ENCODE results near the gene MLXIP. TPM values are rescaled to one million over a fixed set of nuclear protein-coding genes. Genes with fewer than 3 reads are reported as not detected.

MLXIP gene
- total RNA-seq, 1 experiment from 2014 or later: 46.3 TPM

DNA sequence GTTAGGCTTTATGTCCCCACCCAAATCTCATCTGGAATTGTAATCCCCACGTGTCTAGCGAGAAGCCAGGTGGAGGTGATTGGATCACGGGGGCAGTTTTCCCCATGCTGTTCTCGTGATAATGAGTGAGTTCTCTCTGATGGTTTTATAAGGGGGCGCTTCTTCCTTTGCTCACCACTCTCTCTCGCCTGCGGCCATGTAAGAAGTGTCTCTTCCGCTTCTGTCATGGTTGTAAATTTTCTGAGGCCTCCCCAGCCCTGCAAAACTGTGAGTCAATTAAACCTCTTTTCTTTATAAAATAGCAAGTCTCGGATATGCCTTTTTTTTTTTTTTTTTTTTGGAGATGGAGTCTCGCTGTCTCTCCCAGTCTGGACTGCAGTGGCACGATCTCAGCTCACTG, 82.2 kb downstream of the MLXIP start:
- no peaks in the 10 kb centered on the region for H3K79me2 ChIP-seq (ENCODE audit: insufficient read depth, low read length)
- ATAC-seq (no peak), DNase-seq (ENCODE audit: low read depth, low spot score) (no peak)
- intact Hi-C loops (cut with micrococcal nuclease): no loop called here
- H3K27me3 ChIP-seq (ENCODE audit: insufficient read depth, low read length): no peaks in the 10 kb centered on the region
- H3K4me3 ChIP-seq (replicated peaks in 1 of 2; ENCODE audit: low read depth in 1 of 2, low read length in 2 of 2): no peak overlapping the region
- TF ChIP-seq ZBTB33 (IDR thresholded peaks at IDR 0.05; ENCODE audit: extremely low read depth, insufficient replicate concordance, low read length) (no peak), ELF1 (IDR thresholded peaks at IDR 0.05; ENCODE audit: borderline replicate concordance, low read depth) (no peak), RAD21 (IDR thresholded peaks at IDR 0.05; ENCODE audit: low read depth) (no peak), ATF3 (IDR thresholded peaks at IDR 0.05) (no peak), POLR2A (IDR thresholded peaks at IDR 0.05; ENCODE audit: borderline replicate concordance, extremely low read depth, insufficient read depth, insufficient read length) (no peak), POLR2AphosphoS5 (IDR thresholded peaks at IDR 0.05; ENCODE audit: low read depth, low read length) (no peak), CBX3 (IDR thresholded peaks at IDR 0.05; ENCODE audit: low read depth) (no peak), EZH2 (IDR thresholded peaks at IDR 0.05) (no peak), JUND (IDR thresholded peaks at IDR 0.05) (no peak), SP1 (IDR thresholded peaks at IDR 0.05; ENCODE audit: low read depth) (no peak)
- TF ChIP-seq, protein P1, sequence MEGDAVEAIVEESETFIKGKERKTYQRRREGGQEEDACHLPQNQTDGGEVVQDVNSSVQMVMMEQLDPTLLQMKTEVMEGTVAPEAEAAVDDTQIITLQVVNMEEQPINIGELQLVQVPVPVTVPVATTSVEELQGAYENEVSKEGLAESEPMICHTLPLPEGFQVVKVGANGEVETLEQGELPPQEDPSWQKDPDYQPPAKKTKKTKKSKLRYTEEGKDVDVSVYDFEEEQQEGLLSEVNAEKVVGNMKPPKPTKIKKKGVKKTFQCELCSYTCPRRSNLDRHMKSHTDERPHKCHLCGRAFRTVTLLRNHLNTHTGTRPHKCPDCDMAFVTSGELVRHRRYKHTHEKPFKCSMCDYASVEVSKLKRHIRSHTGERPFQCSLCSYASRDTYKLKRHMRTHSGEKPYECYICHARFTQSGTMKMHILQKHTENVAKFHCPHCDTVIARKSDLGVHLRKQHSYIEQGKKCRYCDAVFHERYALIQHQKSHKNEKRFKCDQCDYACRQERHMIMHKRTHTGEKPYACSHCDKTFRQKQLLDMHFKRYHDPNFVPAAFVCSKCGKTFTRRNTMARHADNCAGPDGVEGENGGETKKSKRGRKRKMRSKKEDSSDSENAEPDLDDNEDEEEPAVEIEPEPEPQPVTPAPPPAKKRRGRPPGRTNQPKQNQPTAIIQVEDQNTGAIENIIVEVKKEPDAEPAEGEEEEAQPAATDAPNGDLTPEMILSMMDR (IDR thresholded peaks at IDR 0.05 in 2 of 3, conservative IDR thresholded peaks at IDR 0.05 in 1 of 3; ENCODE audit: borderline replicate concordance in 1 of 3, insufficient read depth in 1 of 3, low read depth in 2 of 3, low read length in 2 of 3): no peak
- H3K9ac ChIP-seq (ENCODE audit: low read length): no peak overlapping the region
- H3K9me2 ChIP-seq (ENCODE audit: insufficient read depth): no peaks in the 10 kb centered on the region
- H3K9me3 ChIP-seq (ENCODE audit: control insufficient read depth in 1 of 2, insufficient read depth in 1 of 2, low read depth in 1 of 2, low read length in 2 of 2): no peaks in the 10 kb centered on the region
- H3K4me1 ChIP-seq (ENCODE audit: control insufficient read depth in 1 of 2, insufficient read depth in 2 of 2, low read length in 2 of 2): no peaks in the 10 kb centered on the region
- POLR2A ChIA-PET: no interaction called here
- no peaks in the 10 kb centered on the region for H3K36me3 ChIP-seq (ENCODE audit: control insufficient read depth in 1 of 2, insufficient read depth in 2 of 2, low read length in 2 of 2)
- H2AFZ ChIP-seq (ENCODE audit: low read depth, low read length, poor library complexity, severe bottlenecking): no peak overlapping the region
- CTCF ChIA-PET: no interaction called here
- H3K27ac ChIP-seq (ENCODE audit: low read depth, low read length): no peak overlapping the region
- BruUV-seq (replicated peaks): no TSS peak
- H3K4me2 ChIP-seq (ENCODE audit: low read length): no peak overlapping the region
- RAD21 ChIA-PET (ENCODE audit: low non-redundant PET in 1 of 2, low total read pairs in 2 of 2, uncharacterized antibody in 2 of 2, unreplicated experiment in 2 of 2): interaction anchor here in 1 of 2 experiments (0.6 kb wide), 1 partner anchor 30 kb away, joined by 3 read pairs; no protein-coding TSS in a partner anchor
- H4K20me1 ChIP-seq (ENCODE audit: insufficient read depth): no peaks in the 10 kb centered on the region

All from HCT116 (cell line).